ENCODE results near the gene SGPP1.

- TF ChIP-seq, protein P1, sequence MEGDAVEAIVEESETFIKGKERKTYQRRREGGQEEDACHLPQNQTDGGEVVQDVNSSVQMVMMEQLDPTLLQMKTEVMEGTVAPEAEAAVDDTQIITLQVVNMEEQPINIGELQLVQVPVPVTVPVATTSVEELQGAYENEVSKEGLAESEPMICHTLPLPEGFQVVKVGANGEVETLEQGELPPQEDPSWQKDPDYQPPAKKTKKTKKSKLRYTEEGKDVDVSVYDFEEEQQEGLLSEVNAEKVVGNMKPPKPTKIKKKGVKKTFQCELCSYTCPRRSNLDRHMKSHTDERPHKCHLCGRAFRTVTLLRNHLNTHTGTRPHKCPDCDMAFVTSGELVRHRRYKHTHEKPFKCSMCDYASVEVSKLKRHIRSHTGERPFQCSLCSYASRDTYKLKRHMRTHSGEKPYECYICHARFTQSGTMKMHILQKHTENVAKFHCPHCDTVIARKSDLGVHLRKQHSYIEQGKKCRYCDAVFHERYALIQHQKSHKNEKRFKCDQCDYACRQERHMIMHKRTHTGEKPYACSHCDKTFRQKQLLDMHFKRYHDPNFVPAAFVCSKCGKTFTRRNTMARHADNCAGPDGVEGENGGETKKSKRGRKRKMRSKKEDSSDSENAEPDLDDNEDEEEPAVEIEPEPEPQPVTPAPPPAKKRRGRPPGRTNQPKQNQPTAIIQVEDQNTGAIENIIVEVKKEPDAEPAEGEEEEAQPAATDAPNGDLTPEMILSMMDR (IDR thresholded peaks at IDR 0.05) = no peak
- TF ChIP-seq POLR2A (IDR thresholded peaks at IDR 0.05) = no peak
These were observed 36.8 kb upstream of the SGPP1 start for GRCh38 chr14:63764620-63765139.
